ENCODE data around the gene ISCU. TPM values are rescaled to one million over a fixed set of nuclear protein-coding genes. Genes with fewer than 3 reads are reported as not detected.
"Not testable (repeated sequence)": the region's sequence is repeated elsewhere in the genome, so short reads cannot be mapped to it uniquely, and the experiment has no call there.

ISCU gene
- polyA plus RNA-seq, 1 donor: 98.7 TPM

DNA sequence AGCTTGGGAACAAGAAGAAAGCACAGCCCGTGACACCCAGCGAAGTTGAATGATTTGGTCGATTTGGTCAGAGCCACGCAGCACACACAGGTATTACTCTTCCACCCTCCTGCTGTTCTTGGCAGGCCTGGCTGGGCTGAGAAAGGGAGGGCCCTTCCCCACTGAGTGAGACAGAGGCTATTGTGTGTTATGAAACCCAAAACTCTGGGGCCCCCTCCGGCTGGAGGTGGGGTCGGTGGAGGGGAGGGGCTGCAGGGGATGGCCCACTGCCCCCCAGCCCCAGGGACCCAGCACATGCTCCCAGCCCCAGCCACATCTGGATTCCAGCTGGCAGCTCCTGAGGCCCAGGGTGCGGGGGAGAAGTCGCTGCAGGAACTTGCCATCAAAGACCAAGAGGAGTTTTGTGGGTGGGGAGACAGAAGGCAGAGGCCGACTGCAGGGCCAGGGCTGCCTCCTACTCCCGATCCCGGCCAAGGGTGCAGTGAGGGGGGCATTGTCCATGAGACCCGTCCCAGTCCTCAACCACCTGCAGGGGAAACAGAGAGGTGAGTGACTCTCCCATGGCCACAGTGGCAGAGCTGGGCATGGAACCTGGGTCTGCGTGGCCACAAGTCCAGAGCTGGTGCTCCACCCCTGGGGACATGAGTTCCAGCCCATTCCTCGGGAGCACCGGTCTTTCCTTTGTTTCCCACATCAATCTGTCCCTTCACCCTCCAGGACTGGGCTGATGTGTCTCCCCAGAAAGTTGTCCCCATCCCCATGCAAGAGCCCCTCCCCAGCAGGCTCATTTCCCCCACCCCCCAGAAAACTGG, 26.8 kb downstream of the ISCU start:
- DNase-seq (ENCODE audit: low read depth): no peak

DNA sequence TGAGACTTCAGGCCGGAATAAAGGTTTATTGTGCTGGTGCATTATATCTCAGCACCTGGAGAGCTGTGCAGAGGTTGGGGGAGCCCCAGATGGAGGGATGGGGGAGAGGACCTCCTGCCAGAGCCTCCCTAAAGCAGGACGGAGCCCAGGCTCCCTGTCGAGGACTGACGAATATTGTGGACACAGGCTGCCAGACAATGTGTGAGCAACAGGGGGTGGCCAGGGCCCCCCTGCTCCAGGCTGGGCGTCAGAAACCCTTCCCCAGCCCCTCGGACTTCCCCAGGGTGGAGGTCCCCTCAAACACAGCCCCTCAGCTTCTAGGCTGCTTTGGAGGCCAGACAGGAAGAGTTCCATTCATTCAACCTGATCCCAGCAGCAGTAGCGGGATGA, 27.4 kb downstream of the ISCU start:
- DNase-seq (ENCODE audit: low read depth): no peak

DNA sequence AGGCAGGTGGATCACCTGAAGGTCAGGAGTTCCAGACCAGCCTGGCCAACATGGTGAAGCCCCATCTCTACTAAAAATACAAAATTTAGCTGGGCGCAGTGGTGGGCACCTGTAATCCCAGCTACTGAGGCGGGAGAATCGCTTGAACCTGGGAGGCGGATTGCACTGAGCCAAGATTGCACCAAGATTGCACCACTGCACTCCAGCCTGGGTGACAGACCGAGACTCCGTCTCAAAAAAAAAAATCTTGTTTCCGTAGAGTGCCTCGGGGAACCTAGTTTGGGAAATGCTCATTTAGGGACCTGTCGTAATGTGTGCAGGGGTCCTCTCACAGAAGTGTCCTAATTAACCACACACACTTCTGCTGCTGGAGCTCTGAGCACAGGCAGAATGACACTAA, 28.1 kb downstream of the ISCU start:
- DNase-seq (ENCODE audit: low read depth): not testable (repeated sequence)

DNA sequence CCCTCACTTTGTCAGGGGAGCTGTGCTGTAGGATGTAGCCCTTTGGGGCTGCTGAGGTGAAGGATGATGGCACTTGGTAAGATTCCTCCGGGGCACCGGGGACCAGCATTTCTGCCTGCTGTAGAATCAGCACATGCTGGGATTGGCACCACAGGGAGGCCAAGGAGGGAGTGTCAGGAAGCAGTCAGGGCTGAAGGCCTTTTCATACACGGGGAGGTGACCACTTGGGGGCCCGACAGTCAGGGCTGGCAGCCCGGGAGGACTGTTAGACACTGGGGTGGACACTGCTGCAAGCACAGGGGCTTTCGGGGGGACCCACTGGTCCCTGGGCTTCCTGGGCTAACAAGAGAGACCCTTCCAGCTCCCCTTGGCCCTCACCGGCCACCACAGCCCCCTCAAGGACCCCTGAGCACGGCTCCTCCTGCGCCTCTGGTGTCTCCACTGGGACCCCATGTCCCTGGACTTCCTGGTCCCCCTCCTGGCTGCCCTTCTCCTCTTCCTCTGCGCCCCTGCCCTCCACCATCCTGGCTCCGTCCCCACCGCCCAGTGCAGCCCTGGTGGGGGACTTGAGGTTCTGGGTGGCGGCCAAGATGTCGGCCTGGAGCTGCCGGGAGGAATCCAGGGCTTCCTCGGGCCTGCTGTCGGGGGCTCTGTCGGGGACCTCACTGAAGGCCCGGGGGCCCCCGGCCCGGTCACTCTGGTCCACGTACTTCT, 29.0 kb downstream of the ISCU start:
- no peak for DNase-seq (ENCODE audit: low read depth)

DNA sequence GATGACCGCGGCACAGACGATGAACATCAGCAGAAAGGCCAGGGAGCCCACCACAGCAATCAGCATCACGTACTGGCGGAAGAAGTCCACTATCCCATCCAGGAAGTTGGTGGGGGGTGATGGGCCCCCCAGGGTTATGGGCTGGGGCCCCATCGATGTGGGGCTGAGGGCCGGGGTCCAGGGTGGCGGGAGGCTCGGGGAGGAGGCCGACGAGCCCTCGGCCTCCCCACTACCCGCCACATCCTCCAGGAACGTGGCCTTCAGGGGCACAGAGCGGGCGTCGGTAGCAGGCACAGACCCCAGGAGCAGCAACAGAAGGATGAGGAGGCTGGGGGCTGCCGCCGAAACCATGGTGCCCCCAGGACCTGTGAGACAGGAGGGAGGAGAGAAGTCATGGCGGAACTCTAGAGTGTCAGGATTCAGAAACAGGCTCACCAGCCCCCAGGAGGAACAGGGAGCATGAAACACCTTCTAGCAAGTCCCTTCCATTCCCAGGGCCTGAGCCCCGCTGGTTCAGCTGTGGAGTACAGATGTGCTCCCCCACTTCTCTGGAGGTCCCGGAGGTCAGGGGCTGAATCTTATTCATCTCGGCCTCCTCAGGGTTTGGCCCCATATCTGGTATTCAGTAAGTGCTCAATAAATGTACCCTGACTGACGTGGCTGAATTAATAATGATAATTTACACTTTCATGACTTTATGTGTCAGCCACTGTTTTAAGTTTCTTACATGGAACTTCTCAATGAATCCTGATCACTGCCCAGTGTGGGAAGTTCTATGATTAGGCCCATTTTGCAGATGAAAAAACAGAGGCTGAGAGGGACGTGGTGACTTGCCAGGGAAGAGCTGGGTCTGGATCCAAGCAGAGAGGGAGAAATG, 29.9 kb downstream of the ISCU start:
- DNase-seq (ENCODE audit: low read depth): no peak

DNA sequence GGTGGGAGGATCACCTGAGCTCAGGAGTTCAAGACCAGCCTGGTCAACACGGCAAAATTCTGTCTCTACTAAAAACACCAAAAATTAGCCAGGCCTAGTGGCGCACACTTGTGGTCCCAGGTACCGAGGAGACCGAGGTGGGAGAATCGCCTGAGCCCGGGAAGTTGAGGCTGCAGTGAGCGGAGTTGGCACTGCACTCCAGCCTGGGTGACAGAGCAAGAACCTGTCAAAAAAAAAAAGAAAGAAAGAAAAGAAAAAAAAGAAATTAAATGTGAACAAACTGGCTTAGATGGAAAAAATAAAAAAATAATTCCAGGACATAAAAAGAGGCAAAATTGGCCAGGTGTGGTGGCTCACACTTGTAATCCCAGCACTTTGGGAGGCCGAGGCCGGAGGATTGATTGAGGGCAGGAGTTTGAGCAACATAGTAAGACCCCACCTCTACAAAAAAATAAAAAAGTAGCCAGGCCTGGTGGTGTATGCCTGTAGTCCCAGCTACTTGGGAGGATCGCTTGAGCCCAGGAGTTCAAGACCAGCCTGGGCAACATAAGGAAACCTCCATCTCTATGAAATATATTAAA, 32.0 kb downstream of the ISCU start:
- no peak for DNase-seq (ENCODE audit: low read depth)

DNA sequence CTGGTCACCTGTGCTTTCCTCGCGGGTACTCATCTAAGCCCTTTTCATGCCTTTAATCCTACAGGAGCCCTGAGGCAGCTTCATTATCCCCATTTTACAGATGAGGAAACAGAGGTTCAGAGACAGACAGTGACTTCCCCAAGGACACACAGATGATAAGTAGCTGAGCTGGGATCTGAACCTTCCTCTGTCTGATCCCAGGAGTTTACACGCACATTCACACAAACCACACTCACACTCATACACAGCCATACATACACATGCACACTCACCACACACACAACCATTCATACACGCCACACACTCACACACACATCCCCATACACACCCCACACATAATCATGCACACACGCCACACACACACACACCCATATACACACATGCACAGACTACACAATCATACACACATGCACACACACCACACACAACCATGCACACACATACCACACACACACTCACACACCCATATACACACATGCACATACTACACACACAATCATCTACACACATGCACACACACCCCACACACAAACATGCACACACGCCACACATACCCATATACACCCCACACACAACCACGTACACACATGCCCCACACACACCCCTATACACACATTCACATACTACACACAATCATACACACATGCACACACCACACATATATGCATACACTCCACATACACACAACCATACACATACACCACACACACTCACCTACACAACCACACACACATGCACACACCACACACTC, 32.7 kb downstream of the ISCU start:
- DNase-seq (ENCODE audit: low read depth): no peak

DNA sequence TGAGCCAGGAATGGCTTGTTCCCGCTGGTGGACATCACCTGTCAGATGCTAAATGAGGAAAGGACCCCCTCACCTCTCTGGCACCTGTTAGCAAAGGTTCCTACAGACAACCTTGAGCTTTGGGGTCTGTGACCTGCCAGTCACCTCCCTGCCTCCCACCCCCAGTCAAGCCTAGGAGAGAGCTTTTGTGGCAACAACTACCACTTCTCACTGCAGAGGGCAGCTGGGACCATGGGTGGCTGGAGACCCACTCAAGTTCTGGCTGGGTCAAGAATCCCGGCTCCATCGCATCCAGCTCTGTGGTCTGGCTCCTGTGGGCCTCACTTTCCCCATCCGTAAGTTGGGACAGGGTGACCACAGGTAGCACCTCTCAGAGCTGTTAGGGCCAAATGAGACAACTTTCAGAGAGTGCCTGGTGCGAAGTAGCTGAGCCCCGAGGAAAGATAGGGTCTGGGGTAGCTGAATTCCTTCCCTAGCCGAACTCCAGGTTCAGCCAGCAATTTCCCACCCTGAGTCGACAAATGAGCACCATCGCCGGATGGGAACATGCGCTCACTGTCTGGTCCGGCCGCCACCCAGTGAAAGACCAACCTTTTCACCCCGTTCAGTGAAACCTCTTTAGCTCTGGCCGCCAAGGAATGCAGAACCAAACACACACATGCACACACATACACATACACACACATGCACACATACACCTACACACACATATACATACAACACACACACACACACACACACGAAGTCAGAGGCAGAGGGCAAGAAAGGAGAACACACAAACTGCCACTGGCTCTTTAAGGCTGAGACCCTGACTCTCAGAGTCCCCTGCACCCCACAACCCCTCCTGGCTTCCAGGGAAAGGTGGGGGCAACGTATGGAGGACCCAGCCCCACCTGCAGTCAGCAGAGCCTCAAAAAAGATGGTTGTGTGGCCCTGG, 33.6 kb downstream of the ISCU start:
- DNase-seq (ENCODE audit: low read depth): no peak

DNA sequence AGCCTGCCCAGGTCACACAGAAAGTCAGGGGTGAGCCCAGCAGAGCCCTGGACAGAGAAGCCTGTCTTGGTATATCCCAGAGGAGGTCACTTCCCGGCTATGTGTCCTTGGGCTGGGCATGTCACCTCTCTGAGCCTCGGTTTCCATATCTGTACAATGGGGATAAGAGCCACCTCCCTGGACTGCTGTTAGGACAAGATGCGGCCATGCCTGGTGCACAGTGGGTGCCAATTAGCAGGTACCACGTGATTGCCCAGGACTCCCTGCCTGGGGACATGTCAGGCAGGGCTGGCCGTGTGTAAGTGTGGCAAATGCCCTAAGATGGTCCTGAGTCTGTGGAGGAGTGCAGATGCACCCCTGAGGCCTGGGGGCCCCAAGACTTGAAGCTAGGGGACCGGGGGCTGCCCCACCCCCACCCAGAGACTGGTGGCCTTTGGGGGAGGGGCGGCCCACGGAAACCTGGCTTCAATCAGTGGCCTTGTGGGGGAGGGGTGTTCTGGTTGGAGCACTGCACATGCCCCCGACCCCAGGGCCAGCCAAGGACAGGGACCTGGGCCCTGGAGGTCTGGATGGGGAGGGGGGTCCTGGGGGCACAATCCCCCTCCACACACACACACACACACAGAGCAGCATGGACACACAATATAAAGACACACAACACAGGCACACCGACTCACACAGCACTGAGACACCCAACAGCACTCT, 34.6 kb downstream of the ISCU start:
- DNase-seq (ENCODE audit: low read depth): no peak

DNA sequence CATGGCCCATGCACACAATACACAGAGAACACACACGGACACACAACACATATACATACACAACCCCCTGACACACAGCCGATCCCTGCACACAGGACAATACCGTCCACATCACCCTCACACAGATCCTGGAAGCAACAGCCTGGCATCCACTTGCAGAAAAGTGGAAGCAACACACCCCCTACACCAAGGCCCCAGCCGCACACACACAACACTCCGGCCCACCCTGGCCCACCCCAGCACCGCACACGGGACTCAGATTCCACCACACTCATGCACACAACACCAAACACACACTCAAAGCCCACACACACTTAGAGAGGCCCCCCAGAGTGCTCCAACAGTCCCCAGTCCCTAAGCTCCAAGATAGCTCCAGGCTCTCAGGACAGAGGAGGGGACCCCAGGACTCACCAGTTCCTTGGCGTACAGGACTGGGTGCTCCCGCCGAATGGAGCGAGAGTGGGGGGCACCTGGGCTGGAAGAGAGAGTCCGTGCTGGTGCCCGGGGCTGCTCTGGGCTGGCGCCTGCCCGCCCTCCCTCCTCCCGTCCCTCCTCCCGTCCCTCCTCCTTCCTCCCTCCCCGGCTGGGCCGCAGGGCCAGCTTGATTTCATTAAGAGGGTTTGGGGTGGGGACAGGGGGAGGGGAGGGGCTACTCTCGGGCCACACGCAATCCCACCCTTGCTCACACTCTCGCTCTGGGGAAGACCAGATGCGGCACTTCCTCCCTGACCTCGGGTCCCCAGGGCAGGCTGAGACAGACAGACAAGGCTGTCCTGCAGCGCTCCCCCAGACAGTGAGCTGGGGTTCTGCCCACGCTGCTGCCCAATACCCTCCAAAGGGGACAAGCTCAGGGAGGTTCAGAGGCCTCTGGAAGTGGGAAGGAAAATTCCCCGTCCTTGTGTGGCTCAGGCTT, 35.4 kb downstream of the ISCU start, which contains the start of gene TMEM119:
Gene TMEM119 (minus strand): TSS at position 526 of the 913 bp plus-strand sequence. CDS start 5,701 bp downstream, outside the sequence.
- DNase-seq (ENCODE audit: low read depth): no peak

DNA sequence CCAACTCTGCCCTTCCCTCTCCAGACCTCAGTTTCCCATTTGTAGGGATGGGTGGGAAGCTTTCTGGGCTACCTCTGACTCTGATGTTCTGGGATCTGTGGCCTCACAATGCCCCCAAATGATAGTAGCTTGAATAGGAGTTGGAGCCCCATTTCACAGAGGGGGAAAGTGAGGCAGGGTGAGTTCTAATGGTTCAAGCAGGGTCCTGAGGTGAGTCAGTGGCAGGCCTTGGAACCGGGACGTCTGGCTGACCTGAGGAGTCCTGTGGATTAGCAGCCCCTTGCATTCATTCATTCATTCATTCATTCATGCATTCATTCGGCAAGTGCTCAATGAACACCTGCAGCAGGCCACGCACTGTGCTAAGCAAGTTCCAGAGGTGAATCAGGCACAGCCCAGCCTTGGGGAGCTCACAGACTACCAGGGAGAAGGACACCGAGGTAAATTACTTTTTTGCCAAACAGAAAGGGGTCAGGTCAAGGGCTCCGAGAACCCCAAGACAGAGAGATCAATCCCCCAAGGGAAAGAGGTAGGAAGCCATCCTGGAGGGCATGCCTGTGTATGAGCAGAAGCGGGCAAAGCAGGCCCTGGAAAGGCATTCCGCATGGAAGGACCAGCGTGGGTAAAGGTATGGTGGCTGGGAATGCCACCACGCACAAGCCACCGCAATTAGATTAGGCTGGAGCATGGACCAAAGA, 36.3 kb downstream of the ISCU start:
- DNase-seq (ENCODE audit: low read depth): no peak

DNA sequence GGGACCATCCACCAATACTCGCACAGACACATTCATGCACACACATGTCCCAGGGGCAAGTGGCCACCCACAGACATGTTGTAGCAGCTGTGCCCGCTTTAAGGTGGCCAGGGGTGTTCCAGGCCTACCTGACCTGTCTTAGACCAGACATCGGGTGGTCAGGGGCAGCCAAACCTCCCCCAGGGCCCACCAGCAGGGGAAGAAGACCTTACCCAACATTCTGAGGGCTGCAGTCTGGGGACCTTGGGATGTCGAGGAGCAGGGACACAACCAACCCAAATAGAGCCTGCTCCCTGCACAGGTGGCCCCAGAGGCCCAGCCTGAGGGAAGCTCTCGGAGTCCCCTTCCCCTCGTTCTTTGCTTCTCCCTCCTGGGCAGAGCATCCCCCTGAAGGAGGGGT, 37.1 kb downstream of the ISCU start:
- DNase-seq (ENCODE audit: low read depth): no peak

DNA sequence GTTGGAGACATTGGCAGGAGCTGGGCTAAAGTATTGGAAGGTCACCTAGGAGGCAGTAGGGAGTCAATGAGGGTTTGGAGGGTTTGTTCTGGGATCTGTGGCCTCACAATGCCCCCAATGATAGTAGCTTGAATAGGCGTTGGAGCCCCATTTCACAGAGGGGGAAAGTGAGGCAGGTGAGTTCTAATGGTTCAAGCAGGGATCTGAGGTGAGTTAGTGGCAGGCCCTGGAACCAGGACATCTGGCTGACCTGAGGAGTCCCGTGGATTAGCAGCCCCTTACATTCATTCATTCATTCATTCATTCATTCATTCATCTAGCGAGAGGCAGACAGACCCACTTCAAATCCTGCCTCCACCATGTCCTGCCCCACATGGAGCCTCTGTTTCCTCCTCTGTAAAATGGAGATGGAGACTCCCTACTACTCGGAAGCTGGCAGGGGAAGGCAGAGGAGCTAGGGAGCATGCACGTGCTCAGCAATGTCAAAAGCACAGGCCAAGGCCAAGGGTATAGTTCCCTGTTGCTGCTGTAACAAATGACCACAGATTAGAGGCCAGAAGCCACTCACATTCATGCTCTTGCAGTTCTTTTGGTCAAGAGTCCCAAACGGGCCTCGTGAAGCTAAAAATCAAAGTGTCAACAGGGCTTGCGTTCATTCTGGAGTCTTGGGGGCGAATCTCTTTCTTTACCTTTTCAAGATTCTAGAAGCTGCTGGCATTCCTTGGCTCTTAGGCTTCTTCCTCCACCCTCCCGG, 37.7 kb downstream of the ISCU start:
- DNase-seq (ENCODE audit: low read depth): no peak

DNA sequence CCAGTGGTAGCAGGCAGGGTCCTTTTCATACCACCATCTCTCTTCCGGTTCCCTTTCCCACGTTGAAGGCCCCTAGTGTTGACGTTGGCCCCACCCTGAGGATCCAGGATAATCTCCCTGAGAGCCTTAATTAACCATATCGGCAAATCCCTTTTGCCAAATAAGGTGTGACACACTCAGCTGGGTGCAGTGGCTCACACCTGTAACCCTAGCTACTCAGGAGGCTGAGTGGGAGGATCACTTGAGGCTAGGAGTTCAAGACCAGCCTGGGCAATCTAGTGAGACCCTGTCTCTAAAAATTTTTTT, 38.3 kb downstream of the ISCU start:
- no peak for DNase-seq (ENCODE audit: low read depth)

DNA sequence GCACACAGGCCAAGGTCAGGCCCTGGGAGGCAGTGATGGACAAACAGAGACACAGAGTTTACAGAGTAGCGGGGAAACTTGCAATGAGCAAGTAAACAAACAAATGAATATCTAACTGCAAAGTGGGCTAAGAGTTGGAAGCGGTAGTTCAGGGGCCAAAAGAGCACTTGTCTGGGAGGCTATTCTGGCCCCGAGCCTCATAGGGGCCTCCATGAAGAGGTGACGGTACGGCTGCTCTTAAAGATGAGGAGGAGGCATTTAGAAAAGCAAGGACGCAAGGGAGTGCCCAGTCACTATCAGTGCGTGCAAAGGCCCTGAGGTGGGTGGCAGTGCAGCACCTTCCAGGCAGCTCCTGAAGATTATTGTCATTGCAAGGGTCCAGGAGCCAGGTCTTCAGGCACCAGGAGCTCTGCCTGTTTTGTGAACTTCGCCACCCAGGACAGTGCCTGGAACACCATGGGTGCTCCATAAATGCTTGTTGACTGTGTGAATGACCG, 39.9 kb downstream of the ISCU start:
- DNase-seq (ENCODE audit: low read depth): no peak

DNA sequence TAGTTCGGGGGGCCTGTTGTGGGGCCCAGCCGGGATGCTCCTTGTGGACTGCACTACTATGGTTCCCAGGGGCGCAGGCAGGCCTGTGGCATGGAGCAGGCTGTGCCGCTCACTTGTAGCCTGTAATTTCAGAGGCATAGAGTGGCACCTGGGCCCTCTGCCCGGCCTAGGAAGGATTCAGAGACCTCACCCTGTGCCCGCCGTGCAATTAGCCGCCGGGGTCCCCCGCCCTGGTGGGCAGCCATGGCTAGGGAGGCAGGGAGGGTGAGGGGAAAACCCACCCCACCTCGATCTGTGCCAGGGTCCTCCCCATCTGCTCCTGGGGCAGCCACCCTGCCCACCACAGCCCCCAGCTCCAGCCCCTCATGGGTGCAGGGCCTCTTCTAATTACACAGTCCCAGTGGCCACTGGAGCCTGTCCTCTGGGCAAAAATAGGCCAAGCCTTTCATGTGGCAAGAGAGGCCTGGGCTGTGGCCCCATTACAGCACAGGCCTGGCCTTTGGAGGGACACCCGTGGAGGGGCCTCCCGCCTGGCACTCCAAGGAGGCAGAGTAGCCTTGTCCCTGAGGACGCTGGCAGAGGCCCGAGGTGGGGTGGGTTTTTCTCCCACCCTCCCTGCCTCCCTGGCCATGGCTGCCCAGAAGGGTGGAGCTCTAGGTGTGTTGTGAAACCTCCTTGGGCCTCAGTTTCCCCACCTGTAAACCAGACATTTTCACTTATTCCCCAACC, 40.7 kb downstream of the ISCU start:
- DNase-seq (ENCODE audit: low read depth): no peak

Measured in forelimb muscle (tissue), 1 donor.